C4-2B (cell line): ENCODE results near the gene GPR68.

Source experiments
- H3K27ac ChIP-seq: fragments of 450-650 bp; 2 replicates; pipeline ENCODE4 v1.5.1; 2017
- CTCF ChIP-seq: fragments of 450-650 bp; conservative IDR thresholded peaks from 2 replicates; pipeline ENCODE4 v1.5.1; 2017; ENCODE audit warnings: mild to moderate bottlenecking
- ZFX ChIP-seq: fragments of 450-650 bp; IDR thresholded peaks from 2 replicates; pipeline ENCODE4 v1.6.1; 2017

GPR68 gene

GRCh38 chr14:91238661-91239060, 5.8 kb downstream of the GPR68 start:
- TF ChIP-seq ZFX (no peak), CTCF (no peak)

GRCh38 chr14:91238085-91238484, 6.4 kb downstream of the GPR68 start:
- no peak for TF ChIP-seq ZFX
- TF ChIP-seq CTCF = no peak
- no peak overlapping the region for H3K27ac ChIP-seq

More at GRCh38 chr14:91238661-91239060, 5.8 kb downstream of the GPR68 start:
- H3K27ac ChIP-seq = no peak overlapping the region

GRCh38 chr14:91237219-91237618, 7.3 kb downstream of the GPR68 start:
- TF ChIP-seq ZFX = no peak
- no peak for TF ChIP-seq CTCF

GRCh38 chr14:91235841-91236240, 8.7 kb downstream of the GPR68 start:
- H3K27ac ChIP-seq = no peak overlapping the region
- no peak for TF ChIP-seq ZFX

More at GRCh38 chr14:91237219-91237618, 7.3 kb downstream of the GPR68 start:
- H3K27ac ChIP-seq = no peak overlapping the region

GRCh38 chr14:91234791-91235114, 9.8 kb downstream of the GPR68 start:
- no peak for TF ChIP-seq ZFX
- no peak for TF ChIP-seq CTCF

GRCh38 chr14:91233936-91234790, 10.3 kb downstream of the GPR68 start:
- H3K27ac ChIP-seq = no peak overlapping the region
- TF ChIP-seq ZFX = no peak
- no peak for TF ChIP-seq CTCF

More at GRCh38 chr14:91234791-91235114, 9.8 kb downstream of the GPR68 start:
- H3K27ac ChIP-seq = no peak overlapping the region

- no peak overlapping the region for H3K27ac ChIP-seq
- no peak for TF ChIP-seq ZFX
- TF ChIP-seq CTCF = no peak
Observed at GRCh38 chr14:91232603-91233002, 11.9 kb downstream of the GPR68 start.

GRCh38 chr14:91232052-91232451, 12.5 kb downstream of the GPR68 start:
- H3K27ac ChIP-seq = no peak overlapping the region

More at GRCh38 chr14:91232052-91232451, 12.5 kb downstream of the GPR68 start:
- no peak for TF ChIP-seq ZFX
- no peak for TF ChIP-seq CTCF
